Hepatocyte (in vitro differentiated cells): ENCODE measurements around the gene PAK2. TPM values are rescaled to one million over a fixed set of nuclear protein-coding genes. Genes with fewer than 3 reads are reported as not detected.

Experiments
- DNase-seq: peaks from one replicate; pipeline ENCODE4 v3.0.0-alpha.2; 2016; ENCODE audit warnings: low spot score
- H2AFZ ChIP-seq: fragments of 200-600 bp; sonication (generic); 2 replicates; pipeline ENCODE4 v1.6.0; 2016; ENCODE audit warnings: antibody characterized with exemption, mild to moderate bottlenecking
- H3K27ac ChIP-seq: fragments of 200-600 bp; sonication (generic); 2 replicates; pipeline ENCODE4 v1.5.1; 2016; ENCODE audit warnings: mild to moderate bottlenecking
- H3K27me3 ChIP-seq: fragments of 200-600 bp; sonication (generic); 2 replicates; pipeline ENCODE4 v1.6.1; 2016
- H3K36me3 ChIP-seq: fragments of 200-600 bp; sonication (generic); replicated peaks from 2 replicates; pipeline ENCODE4 v1.5.1; 2016; ENCODE audit warnings: low read depth; ENCODE audit not compliant: insufficient read depth
- H3K4me1 ChIP-seq: fragments of 200-600 bp; sonication (generic); 2 replicates; pipeline ENCODE4 v1.5.1; 2016; ENCODE audit warnings: mild to moderate bottlenecking, moderate library complexity; ENCODE audit not compliant: insufficient read depth
- H3K4me2 ChIP-seq: fragments of 200-600 bp; sonication (generic); 2 replicates; pipeline ENCODE4 v1.6.0; 2016
- H3K4me3 ChIP-seq: fragments of 200-600 bp; sonication (generic); 2 replicates; pipeline ENCODE4 v1.5.1; 2016; ENCODE audit warnings: mild to moderate bottlenecking
- H3K79me2 ChIP-seq: fragments of 200-600 bp; sonication (generic); 2 replicates; pipeline ENCODE4 v1.6.0; 2017; ENCODE audit warnings: mild to moderate bottlenecking
- H3K9me2 ChIP-seq: fragments of 200-600 bp; sonication (generic); replicated peaks from 2 replicates; pipeline ENCODE4 v1.6.0; 2017; ENCODE audit warnings: mild to moderate bottlenecking; ENCODE audit not compliant: insufficient read depth
- H3K9me3 ChIP-seq: fragments of 200-600 bp; sonication (generic); 2 replicates; pipeline ENCODE4 v1.5.1; 2016; ENCODE audit warnings: low read depth, mild to moderate bottlenecking
- H4K20me1 ChIP-seq: fragments of 200-600 bp; sonication (generic); 2 replicates; pipeline ENCODE4 v1.6.0; 2016; ENCODE audit warnings: mild to moderate bottlenecking; ENCODE audit not compliant: insufficient read depth, poor library complexity, severe bottlenecking
- CTCF ChIP-seq: fragments of 200-600 bp; sonication (generic); IDR thresholded peaks from 2 replicates; pipeline ENCODE4 v1.5.1; 2016; ENCODE audit warnings: antibody characterized with exemption, mild to moderate bottlenecking; ENCODE audit not compliant: poor library complexity
- EZH2 ChIP-seq: fragments of 200-600 bp; sonication (generic); IDR thresholded peaks from 2 replicates; pipeline ENCODE4 v1.6.1; 2016; ENCODE audit warnings: antibody characterized with exemption, mild to moderate bottlenecking, borderline replicate concordance
- EZH2phosphoT487 ChIP-seq: fragments of 200-600 bp; sonication (generic); IDR thresholded peaks from one replicate; pipeline ENCODE4 v1.6.1; 2018; ENCODE audit warnings: antibody characterized with exemption, mild to moderate bottlenecking, low read depth, moderate library complexity; ENCODE audit not compliant: unreplicated experiment, severe bottlenecking
- WGBS: methylation state at CpG from one replicate; pipeline ENCODE4 v1.1.6; 2016; ENCODE audit warnings: low lambda C conversion rate; ENCODE audit errors: missing lambda C conversion rate; 5-methylcytosine and 5-hydroxymethylcytosine counted together
- polyA plus RNA-seq: library from polyadenylated mRNA; unstranded; fragments of >200 nt; fragmentation: Nextera tagmentation; extraction: Ambion mirVana; gene quantifications from 2 replicates; pipeline ENCODE4 v1.2.1, GENCODE V29; 2016
- total RNA-seq: library from RNA; depleted of rRNA; stranded (reverse); fragments of >200 nt; gene quantifications from 2 replicates; pipeline ENCODE4 v1.2.3, GENCODE V29; 2014

PAK2 gene
- total and polyA plus RNA-seq, 2 experiments from 2014 or later, result 26.5 to 50.9 TPM

GRCh38 chr3:196771067-196771466 lies 31.4 kb downstream of the PAK2 start:
- Histone ChIP-seq H3K79me2 (peaks cover 100% of the 10 kb centered on the region), H3K27me3 (no peaks in the 10 kb centered on the region), H4K20me1 (peaks cover 9% of the 10 kb centered on the region), H3K4me2 (no peak overlapping the region), H3K4me1 (peaks cover 12% of the 10 kb centered on the region), H3K4me3 (no peak overlapping the region), H3K9me2 (no peaks in the 10 kb centered on the region), H3K36me3 (no peaks in the 10 kb centered on the region), H3K9me3 (no peaks in the 10 kb centered on the region), H3K27ac (no peak overlapping the region), H2AFZ (no peak overlapping the region)
- TF ChIP-seq EZH2 (no peak), EZH2phosphoT487 (no peak), CTCF (no peak)
- no peak for DNase-seq
- WGBS, result 96% methylated on average over 1 of the region's 1 CpG

- no peak for TF ChIP-seq CTCF
- no peak for TF ChIP-seq EZH2phosphoT487
- no peak for TF ChIP-seq EZH2
- Histone ChIP-seq H3K4me3 (no peak overlapping the region), H3K79me2 (peaks cover 100% of the 10 kb centered on the region), H3K4me1 (peaks cover 12% of the 10 kb centered on the region), H3K9me3 (no peaks in the 10 kb centered on the region), H3K27ac (no peak overlapping the region), H3K4me2 (peak overlapping the region; percentile 39), H3K27me3 (no peaks in the 10 kb centered on the region), H3K36me3 (no peaks in the 10 kb centered on the region), H3K9me2 (no peaks in the 10 kb centered on the region), H4K20me1 (peaks cover 10% of the 10 kb centered on the region), H2AFZ (no peak overlapping the region)
- no peak for DNase-seq
- 62% methylated on average over 4 of the region's 4 CpGs for WGBS
These were observed 32.4 kb downstream of the PAK2 start for GRCh38 chr3:196772102-196772501.

- WGBS, result 55% methylated on average over 6 of the region's 6 CpGs
- Histone ChIP-seq H3K9me3 (no peaks in the 10 kb centered on the region), H3K4me1 (peaks cover 16% of the 10 kb centered on the region), H3K79me2 (peaks cover 100% of the 10 kb centered on the region), H4K20me1 (peaks cover 10% of the 10 kb centered on the region), H2AFZ (no peak overlapping the region), H3K9me2 (no peaks in the 10 kb centered on the region), H3K4me2 (peak overlapping the region; percentile 39), H3K36me3 (no peaks in the 10 kb centered on the region), H3K27ac (peak overlapping the region; percentile 44), H3K27me3 (no peaks in the 10 kb centered on the region), H3K4me3 (no peak overlapping the region)
- TF ChIP-seq CTCF, result no peak
- no peak for TF ChIP-seq EZH2
- no peak for TF ChIP-seq EZH2phosphoT487
- DNase-seq, result no peak
These were observed 33.2 kb downstream of the PAK2 start for GRCh38 chr3:196772897-196773296.
